Panc1 (cell line): ENCODE data around the gene GBX1. TPM values are rescaled to one million over a fixed set of nuclear protein-coding genes. Genes with fewer than 3 reads are reported as not detected.

Source experiments
- ATAC-seq: fragments of 200-7000 bp; cut with Tn5 transposase; 2 replicates; pipeline ENCODE4 v1.9.1; 2020; ENCODE audit warnings: mild to moderate bottlenecking, moderate library complexity
- BruUV-seq: library from RNA; stranded (reverse); fragments of 400-500 nt; replicated peaks from 2 replicates; lab custom pipeline; 2021; lab: Mats Ljungman, UMichigan
- CTCF ChIA-PET: fragments of 300-600 bp; sonication (Branson Sonifier 250); formaldehyde crosslinking; loops from one replicate; lab custom pipeline; 2022; ENCODE audit warnings: antibody characterized with exemption; lab: Charles Lee
- POLR2A ChIA-PET: fragments of 300-600 bp; sonication (Branson Sonifier 250); formaldehyde crosslinking; loops from one replicate; lab custom pipeline; 2022; ENCODE audit warnings: antibody characterized with exemption; lab: Charles Lee
- DNase-seq: peaks from one replicate; pipeline ENCODE4 v3.0.0-alpha.2; 2010; ENCODE audit warnings: low read depth, low spot score
- H3K27ac ChIP-seq: 2 replicates; pipeline ENCODE4 v1.5.1; 2011; ENCODE audit warnings: mild to moderate bottlenecking, low read length, inconsistent platforms
- H3K27me3 ChIP-seq: fragments of 200-500 bp; sonication (Bioruptor generic); 2 replicates; pipeline ENCODE4 v1.6.0; 2014; ENCODE audit warnings: low read length, inconsistent platforms; ENCODE audit not compliant: control insufficient read depth, insufficient read depth
- H3K36me3 ChIP-seq: fragments of 200-500 bp; sonication (Bioruptor generic); 2 replicates; pipeline ENCODE4 v1.5.1; 2014; ENCODE audit warnings: inconsistent platforms, mild to moderate bottlenecking, low read length, moderate library complexity; ENCODE audit not compliant: control insufficient read depth, insufficient read depth
- H3K4me1 ChIP-seq: 2 replicates; pipeline ENCODE4 v1.5.1; 2011; ENCODE audit warnings: inconsistent platforms, mild to moderate bottlenecking, low read length, moderate library complexity; ENCODE audit not compliant: control insufficient read depth, insufficient read depth
- H3K4me3 ChIP-seq, 2 experiments: 2 replicates each; pipeline ENCODE4 v1.5.1; 2011 to 2012; ENCODE audit warnings: low read depth in 2 of 2, low read length in 2 of 2, mild to moderate bottlenecking in 2 of 2, inconsistent platforms in 1 of 2, moderate library complexity in 1 of 2
- H3K9me3 ChIP-seq: fragments of 200-500 bp; sonication (Bioruptor generic); 2 replicates; pipeline ENCODE4 v1.5.1; 2014; ENCODE audit warnings: low read depth, mild to moderate bottlenecking, inconsistent platforms, low read length, moderate library complexity; ENCODE audit not compliant: control insufficient read depth, insufficient read depth
- CTCF ChIP-seq: fragments of 450-650 bp; IDR thresholded peaks from 2 replicates; pipeline ENCODE4 v1.5.1; 2017; ENCODE audit warnings: mild to moderate bottlenecking
- POLR2AphosphoS5 ChIP-seq: IDR thresholded peaks from 2 replicates; pipeline ENCODE4 v1.6.1; 2012; ENCODE audit warnings: mild to moderate bottlenecking, low read depth, low read length, moderate library complexity
- REST ChIP-seq, 2 experiments: IDR thresholded peaks; 2 replicates each; pipeline ENCODE4 v1.6.1; 2011 to 2012; ENCODE audit warnings: low read depth in 2 of 2, control low read depth in 1 of 2, low read length in 1 of 2, mild to moderate bottlenecking in 1 of 2, moderate library complexity in 1 of 2; ENCODE audit not compliant: insufficient read depth in 1 of 2
- SIN3A ChIP-seq: IDR thresholded peaks from 2 replicates; pipeline ENCODE4 v1.6.1; 2012; ENCODE audit warnings: low read depth, mild to moderate bottlenecking, low read length, moderate library complexity, borderline replicate concordance; ENCODE audit not compliant: insufficient read depth
- TCF7L2 ChIP-seq: IDR thresholded peaks from 2 replicates; pipeline ENCODE4 v1.6.1; 2011; ENCODE audit warnings: mild to moderate bottlenecking, low read depth, low read length, inconsistent platforms
- in situ Hi-C: cut with HindIII; loops from 2 replicates; pipeline ENCODE4 v1.10.0; 2016; ENCODE audit warnings: low sequenced_read_pairs, low pct_unique_long_range_greater_than_20kb
- intact Hi-C: fragments of 100-400 bp; cut with micrococcal nuclease; formaldehyde crosslinking; loops from one replicate; pipeline ENCODE4 v1.10.0; 2022; ENCODE audit not compliant: unreplicated experiment
- total RNA-seq: library from RNA; stranded (reverse); gene quantifications from one replicate; pipeline ENCODE4 v1.2.1, GENCODE V29; 2021; ENCODE audit not compliant: unreplicated experiment

Gene GBX1
- total RNA-seq, 1 experiment from 2014 or later: not detected

- H3K36me3 ChIP-seq: no peaks in the 10 kb centered on the region
- ChIA-PET CTCF (no interaction called here), POLR2A (no interaction called here)
- in situ Hi-C loops: no loop called here
- DNase-seq: no peak
- H3K27ac ChIP-seq: no peak overlapping the region
- intact Hi-C loops: no loop called here
- H3K9me3 ChIP-seq: no peaks in the 10 kb centered on the region
- BruUV-seq: no TSS peak
- peaks cover 8% of the 10 kb centered on the region for H3K27me3 ChIP-seq
- H3K4me1 ChIP-seq: no peaks in the 10 kb centered on the region
- TF ChIP-seq CTCF: no peak
- TF ChIP-seq REST (IDR thresholded peaks at IDR 0.05; ENCODE audit: insufficient read depth in 1 of 2, low read depth in 2 of 2, low read length in 1 of 2): no peak
- no peak for TF ChIP-seq SIN3A
- no peak for ATAC-seq
- no peak overlapping the region for H3K4me3 ChIP-seq
Measured at GRCh38 chr7:151175047-151175792, 7.7 kb upstream of the GBX1 start.

- Histone ChIP-seq H3K4me3 (no peak overlapping the region), H3K36me3 (no peaks in the 10 kb centered on the region), H3K27ac (no peak overlapping the region), H3K4me1 (no peaks in the 10 kb centered on the region), H3K9me3 (no peaks in the 10 kb centered on the region), H3K27me3 (peaks cover 12% of the 10 kb centered on the region)
- no peak for ATAC-seq
- POLR2A ChIA-PET: no interaction called here
- DNase-seq: no peak
- in situ Hi-C loops (no loop called here), intact Hi-C loops (no loop called here)
- BruUV-seq: no TSS peak
- CTCF ChIA-PET: no interaction called here
- no peak for TF ChIP-seq CTCF
- TF ChIP-seq TCF7L2: no peak
- no peak for TF ChIP-seq SIN3A
- TF ChIP-seq POLR2AphosphoS5: no peak
- TF ChIP-seq REST (IDR thresholded peaks at IDR 0.05; ENCODE audit: insufficient read depth in 1 of 2, low read depth in 2 of 2, low read length in 1 of 2): no peak
Measured at GRCh38 chr7:151174246-151175046, 7.0 kb upstream of the GBX1 start.
